Suprapubic skin (tissue), 4 donors: ENCODE measurements around the gene FAM110A. TPM values are rescaled to one million over a fixed set of nuclear protein-coding genes. Genes with fewer than 3 reads are reported as not detected.

ENCODE experiments used
- DNase-seq, 2 donors: peaks; one replicate each; pipeline ENCODE4 v3.0.0-alpha.2; 2019; ENCODE audit warnings: low spot score in 2 of 2
- H3K27ac ChIP-seq: fragments of 200-600 bp; sonication (generic); one replicate; pipeline ENCODE4 v1.5.1; 2019
- H3K27me3 ChIP-seq: fragments of 200-600 bp; sonication (generic); one replicate; pipeline ENCODE4 v1.5.1; 2019
- H3K36me3 ChIP-seq: fragments of 200-600 bp; sonication (generic); one replicate; pipeline ENCODE4 v1.5.1; 2019
- H3K4me1 ChIP-seq: fragments of 200-600 bp; sonication (generic); one replicate; pipeline ENCODE4 v1.5.1; 2019
- H3K4me3 ChIP-seq: fragments of 200-600 bp; sonication (generic); one replicate; pipeline ENCODE4 v1.5.1; 2019; ENCODE audit warnings: mild to moderate bottlenecking
- H3K9me3 ChIP-seq: fragments of 200-600 bp; sonication (generic); one replicate; pipeline ENCODE4 v1.5.1; 2019
- EP300 ChIP-seq: sonication (generic); formaldehyde crosslinking; IDR thresholded peaks from one replicate; pipeline ENCODE4 v1.6.1; 2017; ENCODE audit warnings: antibody characterized with exemption
- POLR2A ChIP-seq, 2 donors: fragments of 450-650 bp; IDR thresholded peaks; one replicate each; pipeline ENCODE4 v1.6.1; 2017; ENCODE audit warnings: antibody characterized with exemption in 2 of 2, mild to moderate bottlenecking in 2 of 2, moderate library complexity in 2 of 2
- POLR2AphosphoS5 ChIP-seq, 3 donors: sonication (generic); formaldehyde crosslinking; IDR thresholded peaks; one replicate each; pipeline ENCODE4 v1.6.1; 2017; ENCODE audit warnings: antibody characterized with exemption in 3 of 3
- WGBS: methylation state at CpG from one replicate; pipeline ENCODE4 v1.1.5; 2018; 5-methylcytosine and 5-hydroxymethylcytosine counted together
- total RNA-seq, 4 donors: library from RNA; depleted of rRNA; stranded (reverse); fragments of >200 nt; gene quantifications; one replicate each; pipeline ENCODE4 v1.1.0, GENCODE V29; 2016
- TF ChIP-seq, protein P1 (sequence below), 2 donors: fragments of 200-600 bp in 1 of 2; fragments of 450-650 bp in 1 of 2; sonication (generic) in 1 of 2; IDR thresholded peaks; one replicate each; pipeline ENCODE4 v1.5.1; 2016 to 2019; ENCODE audit warnings: antibody characterized with exemption in 2 of 2, mild to moderate bottlenecking in 1 of 2, moderate library complexity in 1 of 2

Gene FAM110A
- total RNA-seq, 4 donors from 2014 or later, result 16.9 to 57.0 (median 37.7) TPM

DNA sequence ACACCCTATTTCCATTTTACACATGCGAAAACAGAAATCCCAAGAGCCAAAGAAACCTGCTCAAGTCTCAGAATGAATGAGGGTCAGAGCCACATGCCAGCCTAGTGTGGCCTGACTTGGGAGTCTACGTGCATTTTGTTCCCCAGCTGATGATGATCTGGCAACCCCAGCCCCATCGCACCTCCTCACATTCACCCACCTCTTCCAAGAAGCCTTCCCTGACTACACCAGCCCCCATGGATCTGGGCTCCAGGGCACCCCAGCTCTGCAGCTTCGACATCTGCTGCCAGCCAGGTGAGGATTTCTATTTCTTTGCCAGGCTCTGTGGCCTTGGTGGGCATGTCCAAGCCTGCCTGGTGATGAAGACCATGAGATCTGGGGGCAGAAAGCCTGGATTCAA, 41.6 kb downstream of the FAM110A start:
- Histone ChIP-seq H3K4me3 (no peak overlapping the region), H3K36me3 (no peaks in the 10 kb centered on the region), H3K4me1 (peaks cover 4% of the 10 kb centered on the region), H3K27me3 (no peaks in the 10 kb centered on the region), H3K9me3 (no peaks in the 10 kb centered on the region), H3K27ac (no peak overlapping the region)
- no peak for DNase-seq
- TF ChIP-seq EP300, result no peak
- TF ChIP-seq, protein P1, sequence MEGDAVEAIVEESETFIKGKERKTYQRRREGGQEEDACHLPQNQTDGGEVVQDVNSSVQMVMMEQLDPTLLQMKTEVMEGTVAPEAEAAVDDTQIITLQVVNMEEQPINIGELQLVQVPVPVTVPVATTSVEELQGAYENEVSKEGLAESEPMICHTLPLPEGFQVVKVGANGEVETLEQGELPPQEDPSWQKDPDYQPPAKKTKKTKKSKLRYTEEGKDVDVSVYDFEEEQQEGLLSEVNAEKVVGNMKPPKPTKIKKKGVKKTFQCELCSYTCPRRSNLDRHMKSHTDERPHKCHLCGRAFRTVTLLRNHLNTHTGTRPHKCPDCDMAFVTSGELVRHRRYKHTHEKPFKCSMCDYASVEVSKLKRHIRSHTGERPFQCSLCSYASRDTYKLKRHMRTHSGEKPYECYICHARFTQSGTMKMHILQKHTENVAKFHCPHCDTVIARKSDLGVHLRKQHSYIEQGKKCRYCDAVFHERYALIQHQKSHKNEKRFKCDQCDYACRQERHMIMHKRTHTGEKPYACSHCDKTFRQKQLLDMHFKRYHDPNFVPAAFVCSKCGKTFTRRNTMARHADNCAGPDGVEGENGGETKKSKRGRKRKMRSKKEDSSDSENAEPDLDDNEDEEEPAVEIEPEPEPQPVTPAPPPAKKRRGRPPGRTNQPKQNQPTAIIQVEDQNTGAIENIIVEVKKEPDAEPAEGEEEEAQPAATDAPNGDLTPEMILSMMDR (IDR thresholded peaks at IDR 0.05), result no peak
- TF ChIP-seq POLR2AphosphoS5 (IDR thresholded peaks at IDR 0.05), result no peak
- no peak for TF ChIP-seq POLR2A (IDR thresholded peaks at IDR 0.05)
- 84% methylated on average over 4 of the region's 4 CpGs for WGBS

DNA sequence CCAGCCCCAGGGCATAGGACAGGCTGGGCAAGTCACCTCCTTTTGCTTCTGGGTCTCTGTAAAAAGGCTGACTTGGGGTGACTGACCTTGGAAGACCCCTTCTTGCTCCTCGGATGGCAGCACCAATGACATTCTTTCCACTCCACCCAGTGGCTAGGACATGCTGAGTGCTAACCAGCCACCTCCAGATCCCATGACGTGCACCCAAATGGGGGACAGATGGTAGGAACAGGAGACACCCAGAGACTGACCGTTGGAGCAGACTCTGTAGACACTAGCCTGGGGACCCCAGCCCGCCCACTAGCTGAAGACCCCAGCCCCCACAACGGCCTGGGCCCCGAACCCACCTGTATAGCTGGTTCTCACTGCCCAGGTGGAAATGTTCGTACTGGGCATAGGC, 44.3 kb downstream of the FAM110A start:
- TF ChIP-seq, protein P1 (IDR thresholded peaks at IDR 0.05), result no peak
- no peak for TF ChIP-seq POLR2A (IDR thresholded peaks at IDR 0.05)
- TF ChIP-seq EP300, result no peak
- TF ChIP-seq POLR2AphosphoS5 (IDR thresholded peaks at IDR 0.05), result no peak
- Histone ChIP-seq H3K4me1 (peaks cover 4% of the 10 kb centered on the region), H3K27me3 (no peaks in the 10 kb centered on the region), H3K9me3 (no peaks in the 10 kb centered on the region), H3K36me3 (no peaks in the 10 kb centered on the region), H3K27ac (no peak overlapping the region), H3K4me3 (no peak overlapping the region)
- DNase-seq, result no peak
- 84% methylated on average over 7 of the region's 7 CpGs for WGBS

DNA sequence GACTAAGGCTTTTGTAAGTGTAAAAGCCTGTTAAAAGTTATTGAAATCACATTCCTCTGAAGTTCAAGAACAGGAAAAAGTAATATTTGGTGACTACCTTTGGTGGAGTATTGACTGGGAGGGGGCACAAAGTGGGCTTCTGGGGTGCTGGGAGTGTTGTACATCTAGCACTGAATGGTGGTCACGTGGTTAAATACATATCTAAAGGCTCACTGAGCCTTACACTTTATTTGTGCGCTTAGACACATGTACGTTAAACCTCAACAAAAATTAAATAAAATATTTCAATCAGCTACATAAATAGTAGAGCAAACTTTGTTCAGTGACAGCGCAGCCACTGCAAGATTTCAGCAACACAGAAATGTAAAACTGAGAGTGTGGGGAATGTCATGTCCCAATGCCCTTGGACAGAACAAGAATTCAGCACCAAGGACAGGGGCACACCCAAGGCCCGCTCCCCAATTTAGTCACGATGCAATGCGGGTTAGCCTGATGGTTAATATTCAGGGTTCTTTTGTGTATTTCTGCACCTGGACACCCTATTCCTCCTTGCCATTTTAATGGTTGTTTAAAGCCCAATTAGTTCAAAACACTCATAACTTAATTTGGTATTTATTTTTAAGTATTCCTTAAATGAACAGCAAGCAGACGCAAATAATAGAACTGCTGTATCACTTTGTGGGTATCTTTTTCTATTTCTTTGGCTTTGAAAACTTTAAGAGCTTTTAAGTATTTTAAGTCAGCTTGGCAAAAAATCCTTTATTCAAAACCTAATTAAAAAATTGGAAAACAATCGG, 45.2 kb downstream of the FAM110A start:
- no peaks in the 10 kb centered on the region for H3K9me3 ChIP-seq
- no peak for DNase-seq
- peaks cover 4% of the 10 kb centered on the region for H3K4me1 ChIP-seq
- no peak overlapping the region for H3K4me3 ChIP-seq
- H3K27ac ChIP-seq, result no peak overlapping the region
- WGBS, result 54% methylated on average over 9 of the region's 9 CpGs
- no peaks in the 10 kb centered on the region for H3K27me3 ChIP-seq
- TF ChIP-seq EP300 (no peak), POLR2A (IDR thresholded peaks at IDR 0.05) (no peak), POLR2AphosphoS5 (IDR thresholded peaks at IDR 0.05) (no peak)
- TF ChIP-seq, protein P1 (IDR thresholded peaks at IDR 0.05), result no peak
- H3K36me3 ChIP-seq, result no peaks in the 10 kb centered on the region

DNA sequence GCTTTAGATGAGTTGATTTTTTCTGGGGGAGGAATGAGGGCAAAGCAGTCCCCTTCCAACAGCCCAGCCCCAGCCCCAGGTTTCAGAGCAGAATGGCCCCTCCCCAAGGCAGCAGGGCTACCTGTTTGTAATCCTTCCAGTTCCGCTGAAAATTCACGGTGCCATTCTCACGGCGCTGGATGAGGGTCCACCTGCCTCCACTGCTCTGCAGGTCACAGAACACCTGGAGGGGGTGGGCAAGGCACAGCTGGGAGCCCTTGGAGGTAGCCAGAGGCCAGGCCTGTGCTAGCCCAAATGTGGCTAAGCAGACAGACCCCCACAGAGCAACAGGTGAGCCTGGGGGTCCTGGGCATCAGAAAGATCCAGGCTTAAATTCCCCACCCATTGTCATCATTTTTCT, 46.1 kb downstream of the FAM110A start:
- no peaks in the 10 kb centered on the region for H3K9me3 ChIP-seq
- peaks cover 3% of the 10 kb centered on the region for H3K27me3 ChIP-seq
- 68% methylated on average over 4 of the region's 4 CpGs for WGBS
- H3K27ac ChIP-seq, result no peak overlapping the region
- no peaks in the 10 kb centered on the region for H3K36me3 ChIP-seq
- TF ChIP-seq EP300 (no peak), POLR2A (IDR thresholded peaks at IDR 0.05) (no peak), POLR2AphosphoS5 (IDR thresholded peaks at IDR 0.05) (no peak)
- TF ChIP-seq, protein P1 (IDR thresholded peaks at IDR 0.05), result no peak
- no peak for DNase-seq
- peaks cover under 1% of the 10 kb centered on the region for H3K4me1 ChIP-seq
- H3K4me3 ChIP-seq, result no peak overlapping the region

DNA sequence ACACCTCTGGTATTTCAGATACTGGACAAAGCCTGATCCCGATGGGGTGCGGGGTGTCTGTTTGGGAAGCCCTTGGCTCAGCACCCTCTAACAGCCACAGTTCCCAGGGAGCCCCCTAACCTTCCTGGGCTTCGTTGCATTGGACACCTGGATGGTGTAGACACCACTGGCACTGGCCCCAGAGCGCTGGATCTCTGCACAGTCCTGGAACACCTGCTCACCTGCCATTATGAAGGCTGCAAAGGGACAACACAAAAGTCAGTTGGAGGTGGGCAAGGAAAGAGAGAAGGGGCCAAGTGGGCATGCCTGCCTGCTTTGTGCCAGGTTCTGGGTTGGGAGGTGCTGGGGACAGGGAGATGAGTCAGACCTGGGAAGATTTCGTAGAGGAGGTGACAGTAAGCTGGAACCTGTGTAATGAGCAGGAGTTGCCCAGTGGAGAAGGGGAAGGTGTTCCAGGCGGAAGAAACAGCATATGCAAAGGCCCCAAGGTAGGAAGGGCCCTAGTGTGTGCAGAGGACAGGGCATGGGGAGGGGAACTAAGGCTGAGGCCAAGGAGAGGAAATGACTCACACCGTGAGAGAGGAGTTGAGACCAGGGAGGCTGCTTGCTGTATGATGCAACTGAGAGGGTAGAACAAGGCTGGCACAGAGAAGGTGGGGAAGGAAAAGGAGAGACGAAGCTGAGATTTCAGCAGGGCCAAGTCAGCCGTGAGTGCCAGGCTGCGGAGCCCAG, 47.7 kb downstream of the FAM110A start:
- no peak for DNase-seq
- H3K9me3 ChIP-seq, result no peaks in the 10 kb centered on the region
- peaks cover 11% of the 10 kb centered on the region for H3K27me3 ChIP-seq
- no peak overlapping the region for H3K27ac ChIP-seq
- WGBS, result 80% methylated on average over 10 of the region's 10 CpGs
- TF ChIP-seq, protein P1 (IDR thresholded peaks at IDR 0.05), result no peak
- TF ChIP-seq POLR2AphosphoS5 (IDR thresholded peaks at IDR 0.05), result no peak
- H3K4me3 ChIP-seq, result no peak overlapping the region
- H3K36me3 ChIP-seq, result no peaks in the 10 kb centered on the region
- H3K4me1 ChIP-seq, result peaks cover 7% of the 10 kb centered on the region
